ENCODE data around the gene VPS16. TPM values are rescaled to one million over a fixed set of nuclear protein-coding genes. Genes with fewer than 3 reads are reported as not detected.
"Not testable (repeated sequence)": the region's sequence is repeated elsewhere in the genome, so short reads cannot be mapped to it uniquely, and the experiment has no call there.

VPS16 gene
- total RNA-seq, 1 donor from 2014 or later: 63.2 TPM

DNA sequence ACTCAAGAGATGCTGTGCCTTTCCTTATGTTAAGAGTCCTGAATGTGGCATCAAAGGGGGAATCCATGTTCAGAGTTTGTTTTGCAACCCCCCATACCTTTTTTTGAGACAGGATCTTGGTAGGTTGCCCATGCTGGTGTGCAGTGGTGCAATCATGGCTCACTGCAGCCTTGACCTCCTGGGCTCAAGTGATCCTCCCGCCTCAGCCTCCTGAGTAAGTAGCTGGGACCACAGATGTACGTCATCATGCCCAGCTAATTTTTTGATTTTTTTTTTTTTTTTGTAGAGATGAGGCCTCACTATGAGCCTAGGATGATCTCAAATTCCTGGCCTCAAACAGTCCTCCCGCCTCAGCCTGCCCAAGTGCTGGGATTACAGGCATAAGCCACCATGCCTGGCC is 49.3 kb downstream of the VPS16 start:
- FAIRE-seq: no peak

DNA sequence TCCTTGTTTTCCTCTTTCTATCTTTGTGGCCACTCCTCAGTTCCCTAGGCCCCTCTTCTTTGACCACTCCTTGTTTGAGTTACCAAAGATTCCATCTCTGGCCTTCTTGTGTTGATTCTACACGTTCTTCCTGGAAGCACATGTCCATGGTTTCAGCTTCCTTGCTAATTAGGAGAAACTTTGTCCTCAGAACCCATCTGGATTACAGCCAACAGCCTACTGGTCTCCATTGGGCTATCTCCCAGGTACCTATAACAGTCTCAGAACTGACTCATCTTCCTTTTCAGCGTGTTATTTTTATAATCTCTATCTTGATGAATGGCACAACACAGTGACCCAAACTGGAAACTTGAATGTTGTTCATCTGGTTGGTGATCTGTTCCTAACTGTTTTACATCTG is 50.2 kb downstream of the VPS16 start:
- no peak for FAIRE-seq
- DNase-seq (ENCODE audit: low spot score in 2 of 2): no peak

More for the DNA sequence above, 49.3 kb downstream of the VPS16 start:
- no peak for DNase-seq (ENCODE audit: low spot score in 2 of 2)

DNA sequence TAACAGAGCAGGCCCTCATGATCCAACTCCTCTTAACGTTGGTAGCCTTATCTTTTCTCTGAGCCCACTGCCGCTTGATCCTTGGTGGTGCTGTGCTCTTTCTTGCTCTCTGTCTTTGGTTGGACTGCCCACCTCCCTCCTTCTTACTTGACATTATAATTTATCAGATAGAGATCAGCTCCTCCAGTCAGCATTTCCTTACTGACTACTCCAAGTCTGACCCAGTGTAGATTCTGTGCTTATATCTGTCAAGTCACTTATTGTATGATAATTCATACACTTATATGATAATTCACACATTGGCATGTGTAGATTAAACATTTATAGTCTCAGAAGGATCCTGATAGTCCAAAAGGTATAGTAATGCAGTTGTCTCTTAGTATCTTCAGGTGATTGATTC is 50.8 kb downstream of the VPS16 start:
- no peak for FAIRE-seq
- DNase-seq (ENCODE audit: low spot score in 2 of 2): no peak

DNA sequence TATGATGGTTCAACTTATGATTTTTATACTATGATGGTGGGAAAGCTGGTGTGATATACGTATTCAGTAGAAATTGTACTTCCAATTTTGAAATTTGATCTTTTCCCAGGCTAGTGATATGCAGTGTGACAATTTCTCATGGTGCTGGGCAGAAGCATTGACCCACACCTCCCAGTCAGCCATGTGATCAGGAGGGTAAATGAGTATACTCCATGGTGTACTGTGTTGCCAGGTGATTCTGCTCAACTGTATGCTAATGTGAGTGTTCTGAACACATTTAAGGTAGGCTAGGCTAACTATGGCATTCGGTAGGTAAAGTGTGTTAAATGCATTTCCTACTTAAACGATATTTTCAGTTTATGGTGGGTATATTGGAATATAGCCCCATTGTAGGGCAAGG is 51.8 kb downstream of the VPS16 start:
- FAIRE-seq (no peak), DNase-seq (ENCODE audit: low spot score in 2 of 2) (no peak)

DNA sequence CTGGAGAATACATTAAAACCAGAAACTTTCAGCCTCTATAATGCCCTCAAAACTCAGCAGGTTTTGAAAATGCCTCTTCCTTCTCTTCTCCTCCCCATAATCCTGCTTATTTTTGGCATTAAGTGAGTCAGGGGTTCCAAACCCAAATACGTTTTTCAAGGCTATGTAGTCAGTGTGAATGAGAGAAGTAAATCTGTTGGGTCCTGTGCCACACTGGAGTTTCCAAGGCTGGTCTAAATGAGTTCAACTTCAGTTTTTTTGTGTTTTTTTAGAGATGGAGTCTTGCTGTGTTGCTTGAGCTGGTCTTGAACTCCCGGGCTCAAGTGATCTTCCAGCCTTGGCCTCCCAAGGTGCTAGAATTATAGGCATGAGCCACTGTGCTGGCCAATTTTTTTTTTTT is 53.7 kb downstream of the VPS16 start:
- DNase-seq (ENCODE audit: low spot score in 2 of 2) (no peak), FAIRE-seq (no peak)

DNA sequence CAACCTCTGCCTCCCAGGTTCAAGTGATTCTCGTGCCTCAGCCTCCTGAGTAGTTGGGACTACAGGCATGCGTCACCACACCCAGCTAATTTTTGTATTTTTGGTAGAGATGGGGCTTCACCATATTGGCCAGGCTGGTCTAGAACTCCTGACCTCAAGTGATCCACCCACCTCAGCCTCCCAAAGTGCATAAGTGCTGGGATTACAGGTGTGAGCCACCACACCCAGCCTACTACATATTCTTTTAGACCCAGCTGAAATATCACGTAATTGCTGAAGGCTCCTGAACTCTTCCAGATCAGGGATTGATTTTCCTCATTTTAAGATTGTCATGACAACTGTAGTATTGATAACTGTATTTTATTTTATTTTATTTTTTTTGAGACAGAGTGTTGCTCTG is 54.6 kb downstream of the VPS16 start:
- FAIRE-seq; DNase-seq (ENCODE audit: low spot score in 2 of 2): not testable (repeated sequence)

DNA sequence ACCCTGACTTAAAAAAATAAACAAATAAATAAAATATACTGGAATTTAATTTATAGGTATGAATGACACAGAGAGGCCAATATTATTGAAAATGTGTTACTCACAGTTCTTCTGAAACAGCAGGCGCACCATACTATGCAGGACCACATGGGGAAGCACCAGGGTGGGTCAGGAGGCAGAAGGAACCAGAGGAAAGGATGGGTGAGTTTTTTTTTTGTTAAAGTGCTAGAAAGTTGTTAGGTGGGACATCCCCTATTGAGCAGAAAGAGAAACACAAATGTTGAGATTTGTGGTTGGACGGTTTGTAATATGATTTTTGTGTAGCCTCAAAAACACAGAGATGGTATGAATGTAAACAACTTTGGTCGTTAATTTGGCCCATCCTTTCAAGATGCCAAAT is 58.7 kb downstream of the VPS16 start:
- no peak for FAIRE-seq

DNA sequence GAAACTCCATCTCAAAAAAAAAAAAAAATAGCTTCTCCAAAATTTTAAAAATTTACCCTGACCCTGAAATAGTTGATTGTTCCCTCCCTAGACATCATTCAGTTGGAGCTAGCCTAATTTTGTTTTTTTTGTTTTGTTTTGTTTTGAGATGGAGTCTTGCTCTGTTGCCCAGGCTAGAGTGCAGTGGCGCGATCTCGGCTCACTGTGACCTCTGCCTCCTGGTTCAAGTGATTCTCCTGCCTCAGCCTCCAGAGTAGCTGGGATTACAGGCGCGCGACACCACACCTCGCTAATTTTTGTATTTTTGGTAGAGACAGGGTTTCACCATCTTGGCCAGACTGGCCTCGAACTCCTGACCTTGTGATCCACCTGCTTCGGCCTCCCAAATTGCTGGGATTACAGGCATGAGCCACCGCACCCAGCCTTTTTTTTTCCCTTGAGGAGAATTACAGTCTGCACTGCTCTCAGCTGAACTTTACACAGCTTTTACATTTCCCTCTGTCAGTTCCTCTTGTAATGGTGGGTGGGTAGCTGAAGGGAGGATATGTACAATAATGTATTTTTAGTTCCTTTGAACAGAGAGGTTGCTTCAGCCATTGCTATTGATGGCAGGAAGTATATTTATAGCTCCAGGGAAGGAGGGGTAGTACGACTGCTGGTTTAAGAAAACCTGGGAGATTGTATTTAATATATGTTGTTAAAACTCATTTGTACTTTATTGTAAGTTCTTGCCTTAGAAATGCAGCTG is 60.5 kb downstream of the VPS16 start:
- peak in 1 of 2 donors; percentile 27 for DNase-seq (ENCODE audit: low spot score in 2 of 2)
- FAIRE-seq: no peak

More for the DNA sequence above, 58.7 kb downstream of the VPS16 start:
- no peak for DNase-seq (ENCODE audit: low spot score in 2 of 2)

DNA sequence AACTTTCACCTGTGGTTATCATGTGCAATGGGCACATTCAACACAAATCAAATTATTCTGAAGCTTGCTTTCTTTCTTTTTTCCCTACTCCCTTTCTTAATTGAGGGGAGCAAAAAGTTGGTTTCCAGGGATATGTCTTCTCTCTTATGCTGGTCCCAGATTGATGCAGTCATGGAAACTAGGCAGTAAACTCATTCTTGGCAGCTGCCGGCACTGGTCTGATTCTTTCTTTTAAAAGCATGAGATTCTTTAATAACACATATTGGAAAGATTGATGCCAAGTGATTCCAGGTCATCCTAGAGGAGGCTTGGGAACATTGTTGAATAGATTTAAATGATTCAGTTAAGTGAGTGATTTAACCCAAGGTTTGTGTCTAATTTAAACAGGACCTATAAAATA is 61.7 kb downstream of the VPS16 start:
- no peak for FAIRE-seq
- DNase-seq (ENCODE audit: low spot score in 2 of 2): no peak

DNA sequence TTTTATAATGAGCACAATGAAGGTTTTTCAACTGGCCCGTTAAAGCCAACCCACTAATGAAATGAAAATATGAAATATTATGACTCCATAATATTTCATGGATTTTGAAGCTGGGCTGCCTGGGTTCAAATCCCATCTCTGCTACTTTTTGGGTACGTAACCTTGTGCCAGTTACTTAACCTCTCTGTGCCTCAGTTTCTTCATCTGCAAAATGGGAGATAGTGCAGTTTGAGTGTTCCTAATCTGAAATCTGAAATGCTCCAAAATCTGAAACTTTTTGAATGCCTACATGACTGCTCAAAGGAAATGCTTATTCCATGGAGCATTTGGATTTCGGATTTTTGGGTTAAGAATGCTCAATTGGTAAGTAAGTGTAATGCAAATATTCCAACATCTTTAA is 62.3 kb downstream of the VPS16 start:
- DNase-seq (ENCODE audit: low spot score in 2 of 2) (no peak), FAIRE-seq (no peak)

DNA sequence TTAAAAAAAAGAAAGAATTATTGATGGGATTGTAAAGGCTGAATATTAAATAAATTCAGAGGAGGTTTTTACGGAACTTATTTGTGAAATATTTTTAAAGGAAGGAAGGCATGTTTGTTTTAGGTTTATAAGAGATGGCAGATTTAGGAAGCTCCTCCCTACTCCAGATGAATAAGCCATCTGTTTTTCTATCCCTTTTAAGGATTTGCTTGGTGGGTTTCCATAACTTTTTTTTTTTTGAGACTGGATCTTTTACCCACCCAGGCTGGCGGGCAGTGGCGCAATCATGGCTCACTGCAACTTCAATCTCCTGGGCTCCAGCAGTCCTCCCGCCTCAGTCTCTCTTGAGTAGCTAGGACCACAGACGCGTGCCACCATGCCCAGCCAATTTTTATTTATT is 63.1 kb downstream of the VPS16 start:
- DNase-seq (ENCODE audit: low spot score in 2 of 2): no peak
- FAIRE-seq: no peak

DNA sequence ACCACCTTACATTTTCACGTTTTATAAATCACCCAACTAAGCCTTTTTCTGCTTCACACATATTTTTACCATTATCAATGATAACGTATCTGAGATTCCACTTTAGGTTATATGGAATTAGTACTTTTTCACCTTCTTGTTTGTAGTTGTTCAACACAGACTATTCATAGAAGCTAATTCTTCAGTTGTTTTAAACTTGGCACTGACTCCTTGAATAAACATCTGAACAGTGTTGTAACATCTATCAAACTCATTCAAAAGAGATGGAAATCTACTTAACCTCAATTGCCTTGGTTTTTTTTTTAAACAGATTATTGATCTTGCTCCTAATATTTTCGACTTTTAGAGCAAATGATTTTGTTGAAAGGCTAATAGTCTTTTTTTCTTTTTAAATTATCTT is 67.0 kb downstream of the VPS16 start:
- DNase-seq (ENCODE audit: low spot score in 2 of 2): no peak
- FAIRE-seq: peak; percentile 28

DNA sequence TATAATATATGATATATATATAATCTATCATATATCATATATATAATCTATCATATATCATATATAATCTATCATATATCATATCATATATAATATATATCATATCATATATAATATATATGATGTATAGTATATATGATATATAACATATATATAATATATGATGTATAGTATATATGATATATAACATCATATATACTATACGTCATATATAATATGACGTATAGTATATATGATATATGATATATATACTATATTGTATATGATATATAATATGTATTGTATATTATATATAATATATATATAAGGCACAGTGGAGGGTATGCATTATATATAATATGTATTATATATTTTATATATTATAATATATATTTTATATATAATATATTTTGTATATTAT is 69.4 kb downstream of the VPS16 start:
- FAIRE-seq (peak; percentile 99), DNase-seq (ENCODE audit: low spot score in 2 of 2) (no peak)

DNA sequence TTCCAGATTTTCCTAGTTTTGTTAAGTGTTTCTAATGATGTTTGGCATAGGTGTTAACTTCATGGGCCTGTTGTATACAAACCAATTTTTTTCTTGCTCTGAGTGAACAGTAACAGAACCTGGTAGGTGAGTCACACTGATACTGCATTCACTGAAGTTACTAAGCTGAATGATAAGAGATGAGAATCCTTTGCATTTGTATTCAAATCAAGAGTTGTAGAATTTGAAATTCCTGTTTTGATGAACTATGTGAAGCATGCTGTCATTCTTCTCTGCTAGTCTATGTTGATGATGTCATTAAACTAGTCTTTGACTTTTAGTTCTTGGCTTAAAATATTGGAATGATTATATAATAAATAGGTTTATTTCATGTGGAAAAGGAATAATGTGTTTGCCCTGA is 70.7 kb downstream of the VPS16 start:
- no peak for DNase-seq (ENCODE audit: low spot score in 2 of 2)
- FAIRE-seq: no peak

DNA sequence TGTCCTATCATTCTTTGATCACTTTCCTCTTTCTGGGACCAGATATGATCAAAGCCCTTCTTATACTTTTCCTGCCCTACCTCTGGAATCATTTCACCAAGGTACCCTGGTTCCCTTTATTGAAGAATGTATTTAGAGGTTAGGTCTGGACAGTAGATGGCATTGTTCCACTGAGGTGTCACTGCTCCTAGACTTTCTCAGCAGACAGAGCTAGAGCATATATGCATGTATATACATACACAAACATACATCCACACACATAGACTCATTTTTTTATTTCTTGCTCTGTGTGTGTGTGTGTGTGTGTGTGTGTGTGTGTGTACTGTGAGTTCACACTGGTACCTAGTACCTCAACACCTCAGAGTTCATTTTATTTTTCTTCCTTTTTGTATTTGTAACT is 73.6 kb downstream of the VPS16 start:
- DNase-seq (ENCODE audit: low spot score in 2 of 2): no peak
- FAIRE-seq: no peak

Other genes with a start within 250 kb of the VPS16 start
- 132 TPM for gene NOP56, start 188.1 kb upstream of the VPS16 start, total RNA-seq
- gene IDH3B, start 176.5 kb upstream of the VPS16 start, total RNA-seq: 76.2 TPM
- gene EBF4, start 148.0 kb upstream of the VPS16 start, total RNA-seq: 11.8 TPM
- gene CPXM1, start 40.1 kb upstream of the VPS16 start, total RNA-seq: 7.3 TPM
- not detected for gene C20orf141, start 25.8 kb upstream of the VPS16 start, total RNA-seq
- not detected for gene TMEM239, start 24.4 kb upstream of the VPS16 start, total RNA-seq
- 17.9 TPM for gene PCED1A, start 90 bp upstream of the VPS16 start, total RNA-seq
- 135 TPM for gene PTPRA, start 32.7 kb downstream of the VPS16 start, total RNA-seq
- gene GNRH2, start 202.9 kb downstream of the VPS16 start, total RNA-seq: not detected
- gene MRPS26, start 205.3 kb downstream of the VPS16 start, total RNA-seq: 36.3 TPM
- gene OXT, start 230.9 kb downstream of the VPS16 start, total RNA-seq: not detected
- not detected for gene AVP, start 244.0 kb downstream of the VPS16 start, total RNA-seq

Data from frontal cortex (tissue), 4 donors.